Nucleus accumbens (tissue), 56 donors: ENCODE measurements around the gene C1QTNF1.

ENCODE experiments used
- DNase-seq, 56 donors: peaks; one replicate each; lab custom pipeline; 2025; lab: John Stamatoyannopoulos, UW

The C1QTNF1 gene

GRCh38 chr17:78992542-78993212 lies 31.3 kb upstream of the C1QTNF1 start:
- DNase-seq = no peak

DNA sequence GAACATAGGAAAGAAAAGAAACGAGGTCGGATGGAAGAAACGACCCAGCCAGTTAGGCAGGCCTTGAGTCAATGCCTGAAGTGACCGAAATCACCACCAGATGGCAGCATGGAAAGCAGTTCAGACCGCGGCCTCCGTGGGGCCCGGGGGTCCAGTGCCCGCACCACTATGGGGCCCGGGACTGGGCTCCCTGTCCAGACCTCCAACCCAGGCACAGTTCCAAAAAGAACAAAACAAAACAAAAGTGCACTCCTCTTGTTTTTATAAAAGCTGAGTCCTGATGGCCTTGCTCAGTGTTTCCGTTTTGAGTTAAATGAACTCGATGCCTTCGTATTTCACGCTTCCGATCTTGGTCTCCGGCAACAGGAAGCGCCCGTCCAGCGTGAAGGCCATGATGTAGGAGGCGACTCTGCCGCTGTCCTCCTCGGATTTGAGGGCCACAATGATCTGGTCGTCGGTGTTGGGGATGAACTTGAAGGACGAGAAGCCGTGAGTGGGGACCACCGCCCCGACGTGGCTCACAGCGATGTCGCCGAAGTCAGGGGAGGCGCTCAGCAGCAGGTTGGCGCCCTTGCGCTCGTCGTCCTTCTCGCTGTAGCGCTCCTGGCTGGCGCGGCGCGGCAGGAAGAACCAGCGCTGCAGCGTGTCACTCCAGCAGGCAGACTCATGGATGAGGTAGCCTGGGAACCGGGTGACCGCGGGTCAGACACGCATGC lies 30.6 kb upstream of the C1QTNF1 start:
- peak in 23 of 56 donors; percentile 11 to 72 (median 28) for DNase-seq

DNA sequence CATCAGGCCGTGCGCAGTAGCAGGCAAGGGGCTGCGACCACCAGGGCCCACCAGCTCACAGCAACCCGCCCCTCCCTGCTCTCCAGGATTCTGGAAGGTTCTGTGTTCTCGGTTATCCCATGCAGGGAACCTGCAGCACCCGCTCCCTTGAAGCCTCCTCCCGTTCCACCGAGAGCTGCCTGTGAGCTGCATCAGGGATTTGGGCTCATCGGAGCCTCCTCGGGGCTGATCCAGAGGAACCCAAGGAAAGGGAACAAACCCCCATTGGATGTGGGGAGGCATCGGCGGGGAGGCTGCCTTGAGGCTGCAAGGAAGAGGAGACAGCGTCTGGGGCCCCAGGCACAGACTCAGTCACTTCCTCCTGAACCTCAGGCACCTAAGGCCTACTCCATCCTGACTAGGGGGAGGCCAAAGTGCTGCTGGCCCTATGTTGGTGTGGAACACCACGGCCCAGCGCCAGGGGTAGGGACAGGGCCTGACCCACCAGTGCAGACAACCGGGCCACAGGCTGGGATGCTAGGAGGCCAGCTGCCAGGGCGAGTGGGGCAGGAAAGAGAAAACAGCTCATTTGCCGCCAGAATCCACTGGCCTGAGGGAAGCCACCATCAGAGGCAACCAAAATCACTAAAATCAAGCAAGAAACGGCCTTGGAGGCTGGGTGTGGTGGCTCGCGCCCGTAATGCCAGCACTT lies 29.8 kb upstream of the C1QTNF1 start:
- no peak for DNase-seq

GRCh38 chr17:78995022-78995760 lies 28.8 kb upstream of the C1QTNF1 start:
- DNase-seq = no peak

- DNase-seq = peak in 2 of 56 donors; percentile 33 to 46
These were observed 28.1 kb upstream of the C1QTNF1 start for GRCh38 chr17:78995761-78996451.

GRCh38 chr17:78996781-78997201 lies 27.2 kb upstream of the C1QTNF1 start:
- no peak for DNase-seq

DNA sequence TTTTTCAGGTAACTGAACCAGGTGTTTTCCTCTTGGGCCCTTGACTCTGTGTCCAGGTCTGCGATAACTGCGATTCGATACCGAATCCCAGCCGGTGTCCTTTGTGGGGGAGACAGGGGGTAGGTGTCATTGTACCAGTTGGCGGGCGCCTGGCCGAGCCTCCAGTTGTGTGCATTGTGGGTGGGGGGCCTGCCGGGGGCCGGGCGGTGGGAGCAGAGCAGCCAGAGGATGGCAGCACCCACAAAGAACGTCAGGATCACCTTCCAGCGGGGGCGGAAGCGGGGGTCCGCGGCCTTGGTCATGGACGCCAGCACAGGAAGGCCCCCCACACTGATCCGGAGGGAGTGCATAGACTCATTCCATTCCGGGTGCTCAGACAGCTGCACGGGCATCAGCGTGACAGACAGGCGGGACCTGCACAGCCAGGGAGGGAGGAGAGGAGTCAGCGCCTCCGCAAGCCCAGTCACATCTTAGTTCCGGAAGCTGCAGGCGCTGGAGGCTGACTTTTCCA lies 26.7 kb upstream of the C1QTNF1 start:
- no peak for DNase-seq

DNA sequence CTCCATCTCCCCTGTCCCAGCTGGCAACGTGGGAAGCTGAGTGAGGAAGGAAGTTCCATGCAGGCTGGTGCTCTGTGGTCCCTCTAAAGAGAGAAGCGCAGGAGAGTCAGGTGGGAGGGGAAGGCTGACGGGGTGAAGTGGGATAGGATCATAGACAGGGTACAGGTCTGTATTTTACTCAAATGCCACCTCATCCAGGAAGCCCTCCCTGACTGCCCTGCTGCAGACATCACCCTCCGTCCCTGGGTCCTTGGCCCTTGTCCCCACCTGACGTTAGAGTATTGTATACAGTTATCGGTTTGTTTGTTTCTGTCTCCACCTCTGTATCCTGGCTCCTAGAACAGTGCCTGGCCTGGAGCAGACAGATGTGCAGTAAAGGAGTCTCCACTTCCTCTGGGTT lies 26.1 kb upstream of the C1QTNF1 start:
- DNase-seq = no peak

DNA sequence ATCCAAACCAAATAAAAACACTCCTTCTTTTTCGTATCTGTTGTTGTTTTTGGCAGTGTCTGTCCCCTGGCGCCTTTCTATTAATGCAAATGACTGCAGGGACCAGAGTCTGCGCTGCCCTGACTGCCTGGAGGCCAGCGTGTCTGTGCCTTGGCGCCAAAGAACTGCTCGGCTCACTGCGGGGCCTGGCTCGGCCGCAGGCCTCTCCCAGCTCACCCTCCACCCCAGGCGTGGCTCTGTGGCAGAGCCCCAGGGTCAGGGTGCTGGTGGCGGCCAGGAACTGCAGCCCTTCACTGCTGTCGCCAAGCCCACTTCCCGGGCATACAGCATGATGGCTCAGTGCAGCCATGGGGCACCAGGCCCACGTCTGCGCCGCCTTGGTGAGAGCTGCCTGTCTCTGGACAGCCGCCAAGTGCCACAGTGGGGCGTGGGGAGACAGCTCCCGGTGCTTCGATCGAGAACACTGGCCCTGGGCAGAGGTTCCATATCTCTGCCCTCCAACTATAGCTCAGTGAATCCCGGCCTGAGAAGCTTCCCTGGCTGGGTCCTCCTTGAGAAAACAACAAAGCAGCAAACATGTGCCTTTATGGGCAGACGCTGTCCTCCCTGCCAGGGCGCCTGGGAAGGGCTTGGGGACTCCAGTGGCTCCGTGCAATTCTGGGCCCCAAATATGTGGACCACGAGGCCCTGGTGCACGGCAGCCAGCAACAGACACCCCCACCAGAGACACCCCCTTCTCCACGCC lies 25.5 kb upstream of the C1QTNF1 start:
- peak in 3 of 56 donors; percentile 22 to 50 (median 40) for DNase-seq

GRCh38 chr17:78999056-78999768 lies 24.8 kb upstream of the C1QTNF1 start:
- DNase-seq = no peak

- no peak for DNase-seq
These were observed 24.0 kb upstream of the C1QTNF1 start for GRCh38 chr17:78999947-79000395.

- no peak for DNase-seq
These were observed 23.4 kb upstream of the C1QTNF1 start for GRCh38 chr17:79000396-79001189.

- DNase-seq = no peak
These were observed 22.6 kb upstream of the C1QTNF1 start for GRCh38 chr17:79001190-79002020.

DNA sequence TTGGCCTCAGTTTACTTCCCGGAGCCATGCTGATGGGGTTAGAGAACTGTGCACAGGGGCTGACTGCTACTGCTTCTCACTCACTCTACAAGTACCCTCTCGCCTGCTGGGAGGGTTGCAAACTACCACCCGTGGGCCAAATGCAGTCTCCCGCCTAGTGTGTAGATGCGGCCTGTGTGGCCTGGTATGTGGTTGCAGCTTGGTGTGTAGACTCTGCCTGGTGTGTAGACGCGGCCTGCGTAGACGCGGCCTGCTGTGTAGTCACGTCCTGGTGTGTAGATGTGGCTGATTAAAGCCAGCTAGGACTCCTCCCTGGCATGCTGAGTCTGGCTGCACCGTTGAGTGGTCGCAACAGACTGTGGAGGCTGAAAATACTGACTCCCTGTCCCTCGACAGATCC lies 21.7 kb upstream of the C1QTNF1 start:
- DNase-seq = no peak

GRCh38 chr17:79002796-79003593 lies 21.0 kb upstream of the C1QTNF1 start:
- DNase-seq = no peak
